ENCODE measurements around the gene TSPAN6.

The TSPAN6 gene, protein sequence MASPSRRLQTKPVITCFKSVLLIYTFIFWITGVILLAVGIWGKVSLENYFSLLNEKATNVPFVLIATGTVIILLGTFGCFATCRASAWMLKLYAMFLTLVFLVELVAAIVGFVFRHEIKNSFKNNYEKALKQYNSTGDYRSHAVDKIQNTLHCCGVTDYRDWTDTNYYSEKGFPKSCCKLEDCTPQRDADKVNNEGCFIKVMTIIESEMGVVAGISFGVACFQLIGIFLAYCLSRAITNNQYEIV

DNA sequence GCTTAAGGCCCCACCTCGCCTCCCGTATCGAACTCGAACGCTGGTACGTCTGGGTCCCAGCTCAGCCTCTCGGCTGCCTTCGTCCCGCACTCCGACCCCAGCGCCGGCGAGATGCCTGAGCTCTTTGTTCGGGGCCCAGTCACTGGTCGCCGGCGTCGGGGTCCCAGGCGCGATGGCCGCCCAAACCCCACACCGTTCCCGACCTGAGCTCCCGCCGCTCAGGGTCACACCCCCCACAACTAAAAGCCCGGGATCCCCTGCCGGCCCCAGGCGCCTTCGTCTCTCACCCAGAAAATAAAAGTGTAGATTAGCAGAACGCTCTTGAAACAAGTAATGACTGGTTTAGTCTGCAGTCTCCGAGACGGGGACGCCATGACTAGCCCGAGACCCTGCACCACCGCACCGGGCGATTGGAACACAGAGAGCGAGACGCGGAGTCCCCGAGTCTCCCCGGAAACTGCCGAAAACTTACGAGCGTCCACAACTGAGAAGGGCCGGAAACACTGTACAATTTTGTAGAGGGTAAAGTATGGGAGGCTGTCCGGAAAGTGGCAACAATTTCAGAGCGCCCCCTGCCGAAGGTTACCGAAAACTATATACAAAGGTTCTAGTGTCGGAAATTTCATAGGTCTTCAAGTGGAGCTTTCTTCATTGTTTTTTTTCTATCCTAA, at the start of gene TSPAN6:
TSS of gene TSPAN6 (minus strand) at position 486 of the 671 bp plus-strand sequence. CDS start at position 374, 112 bp downstream.
- DNase-seq = peak; percentile 73

DNA sequence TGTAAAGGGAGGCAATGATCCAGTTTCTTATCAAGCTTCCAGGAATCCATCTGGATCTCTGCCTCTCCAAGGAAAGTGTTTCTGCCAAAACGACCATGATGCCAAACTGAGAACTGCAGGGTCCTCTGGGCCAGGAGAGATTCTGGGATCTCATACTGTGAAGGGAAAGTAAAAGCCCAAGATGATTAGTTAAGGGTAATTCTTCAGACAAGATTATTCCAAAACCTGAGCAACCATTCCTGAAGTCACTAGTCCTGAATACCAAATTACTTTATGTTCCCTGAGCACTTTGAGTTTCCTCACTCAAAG, 49.3 kb upstream of the TSPAN6 start:
- DNase-seq = no peak

DNA sequence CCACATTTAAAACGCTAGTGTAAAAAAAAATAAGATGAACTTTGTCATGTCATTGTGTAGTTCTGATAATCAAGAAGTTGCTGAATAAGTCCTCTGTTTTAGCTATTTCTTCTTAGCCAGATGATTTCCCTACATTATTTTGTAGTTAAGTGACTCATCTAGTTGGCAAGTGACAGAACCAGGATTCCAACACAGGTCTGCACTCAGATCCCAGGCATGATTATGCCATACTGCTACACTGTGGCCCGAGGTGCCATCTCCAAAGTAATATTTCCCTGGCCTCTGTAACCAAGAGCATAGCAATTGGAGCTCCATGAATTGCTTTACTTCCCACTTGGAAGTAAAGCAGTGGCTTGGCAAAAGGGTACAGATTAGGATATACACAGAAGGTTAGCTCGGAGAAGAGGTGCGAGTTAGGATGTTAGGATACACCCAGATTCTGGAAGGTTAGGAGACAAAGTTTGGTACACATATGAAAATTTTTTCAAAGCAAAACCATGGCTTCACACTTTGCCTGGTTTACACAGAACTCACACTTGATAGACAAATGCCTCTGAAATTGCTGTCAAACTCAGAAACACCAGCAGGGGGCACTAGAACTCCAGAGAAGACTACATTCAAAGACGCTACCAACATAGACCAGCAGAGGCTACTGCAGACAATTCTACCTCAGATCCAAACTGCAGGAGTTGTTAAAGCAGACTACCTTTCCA, 48.8 kb upstream of the TSPAN6 start:
- peak; percentile 80 for DNase-seq

DNA sequence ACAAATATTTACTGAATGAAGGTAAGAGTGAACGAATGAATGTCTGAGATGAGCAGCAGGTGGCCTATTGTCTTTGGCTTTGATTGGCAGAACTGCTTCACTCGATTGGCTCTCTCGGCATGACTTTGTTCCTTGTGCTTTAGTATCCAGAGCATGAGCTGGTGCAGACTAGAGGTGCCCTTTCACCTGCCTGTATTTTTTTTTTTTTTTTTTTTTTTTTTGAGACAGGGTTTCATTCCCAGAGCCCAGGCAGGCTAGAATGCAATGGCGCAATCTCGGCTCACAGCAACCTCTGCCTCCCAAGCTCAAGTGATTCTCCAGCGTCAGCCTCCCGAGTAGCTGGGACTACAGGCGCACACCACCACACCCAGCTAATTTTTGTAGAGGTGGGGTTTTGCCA, 46.3 kb upstream of the TSPAN6 start:
- no peak for DNase-seq

DNA sequence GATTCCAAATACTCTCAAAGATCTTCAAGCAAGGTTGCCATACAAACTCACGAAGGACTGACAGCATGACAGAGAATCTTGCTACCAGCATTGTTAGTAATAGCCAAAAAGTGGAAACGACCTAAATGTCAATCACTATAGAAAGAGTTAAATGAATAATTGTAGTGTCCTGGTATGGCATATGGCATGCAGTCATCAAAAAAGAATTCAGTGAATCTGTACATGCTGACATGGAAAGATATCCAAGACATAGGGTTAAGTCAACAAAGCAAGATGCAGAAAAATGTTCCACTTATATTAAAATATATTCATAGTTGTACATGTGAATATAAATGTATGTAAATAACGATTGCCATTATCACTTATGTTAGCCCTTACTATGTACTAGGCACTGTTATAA, 45.0 kb upstream of the TSPAN6 start:
- no peak for DNase-seq

DNA sequence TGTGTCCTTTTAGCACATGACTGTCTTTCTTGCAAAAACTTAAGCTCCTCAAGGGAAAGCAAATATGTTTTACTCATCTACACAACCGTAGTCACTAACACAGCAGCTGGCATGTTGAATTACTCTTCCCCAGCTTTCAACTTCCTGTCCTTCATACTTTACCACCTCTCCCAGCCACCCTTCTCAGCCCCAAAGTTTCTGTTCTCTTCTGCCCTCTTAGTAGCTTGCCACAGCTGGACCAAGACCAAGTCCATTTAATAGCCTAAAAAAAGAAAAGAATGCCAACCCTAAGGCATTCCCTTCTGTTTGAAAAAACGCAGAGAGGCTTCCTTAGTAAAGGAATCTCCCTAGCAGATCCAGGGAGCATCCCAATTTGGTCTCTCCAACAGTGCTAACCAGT, 44.1 kb upstream of the TSPAN6 start:
- DNase-seq = no peak

DNA sequence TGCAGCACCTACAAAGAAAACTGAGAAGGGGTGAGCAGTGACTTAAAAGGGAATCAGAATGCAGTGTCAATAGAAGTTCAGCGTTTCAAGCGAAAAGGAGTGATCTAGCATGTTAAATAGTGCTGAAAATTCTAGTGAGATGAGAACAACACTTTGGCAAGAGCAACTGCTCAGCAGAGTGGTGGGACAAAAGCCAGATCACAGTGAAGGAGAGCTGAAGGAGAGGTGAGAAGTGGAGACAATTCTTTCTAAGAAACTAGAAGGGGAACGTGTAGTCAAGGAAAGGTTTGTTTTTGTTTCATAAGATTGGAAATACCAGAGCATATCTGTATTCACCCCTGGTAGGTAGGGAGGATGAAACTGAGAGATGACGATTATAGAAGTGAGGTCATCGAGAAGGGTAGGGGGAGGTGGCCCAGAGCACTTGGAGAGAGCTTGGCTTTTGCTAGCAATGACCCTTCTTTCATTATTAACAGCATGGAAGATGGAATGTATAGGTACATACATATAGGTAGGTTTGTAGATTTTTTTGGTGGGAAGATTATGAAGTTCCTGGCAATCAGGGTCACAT, 41.1 kb upstream of the TSPAN6 start:
- DNase-seq = no peak

DNA sequence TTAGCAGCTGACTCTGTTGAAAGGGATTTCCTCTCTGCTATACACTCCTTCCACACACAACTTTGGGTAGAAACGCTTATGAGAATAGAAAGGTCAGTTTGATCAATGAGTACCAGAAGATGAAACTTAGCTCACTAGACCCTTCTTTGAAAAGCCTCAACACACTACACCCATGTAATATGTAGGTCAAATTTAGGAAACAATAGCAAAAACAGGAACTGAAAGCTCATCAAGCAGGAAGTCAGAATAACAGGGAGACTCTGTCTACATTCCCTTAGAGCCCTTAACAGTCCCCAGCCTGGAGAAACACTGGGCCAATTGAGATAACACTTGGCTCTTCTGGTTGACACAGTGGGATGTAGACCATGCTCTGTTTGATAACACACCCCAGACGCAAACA, 38.1 kb upstream of the TSPAN6 start:
- DNase-seq = no peak

DNA sequence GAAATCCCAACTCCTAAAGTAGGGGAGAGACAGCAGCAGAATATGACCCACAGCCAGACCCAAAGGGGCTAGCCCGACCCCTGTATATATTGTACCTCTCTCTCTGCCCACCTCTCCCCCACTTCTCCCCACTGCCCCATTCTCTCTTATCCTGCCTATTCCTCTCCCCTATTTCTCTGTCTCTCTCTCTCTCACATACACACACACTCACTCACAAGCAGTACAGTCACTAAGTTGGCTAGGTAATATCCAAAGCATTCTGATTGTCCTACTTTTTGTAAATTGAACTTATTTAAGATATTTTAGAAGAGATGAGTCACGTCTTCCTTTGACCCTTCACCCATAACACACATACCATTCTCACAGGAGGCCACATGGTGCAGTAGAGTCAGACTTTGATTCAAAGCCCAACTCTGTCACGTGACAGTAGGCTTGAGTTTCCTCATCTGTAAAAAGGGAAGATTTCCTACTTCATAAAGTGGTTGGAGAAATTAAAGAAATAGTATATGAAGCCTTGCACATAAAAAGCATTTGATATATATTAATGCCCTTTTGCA, 36.9 kb upstream of the TSPAN6 start:
- DNase-seq = no peak

DNA sequence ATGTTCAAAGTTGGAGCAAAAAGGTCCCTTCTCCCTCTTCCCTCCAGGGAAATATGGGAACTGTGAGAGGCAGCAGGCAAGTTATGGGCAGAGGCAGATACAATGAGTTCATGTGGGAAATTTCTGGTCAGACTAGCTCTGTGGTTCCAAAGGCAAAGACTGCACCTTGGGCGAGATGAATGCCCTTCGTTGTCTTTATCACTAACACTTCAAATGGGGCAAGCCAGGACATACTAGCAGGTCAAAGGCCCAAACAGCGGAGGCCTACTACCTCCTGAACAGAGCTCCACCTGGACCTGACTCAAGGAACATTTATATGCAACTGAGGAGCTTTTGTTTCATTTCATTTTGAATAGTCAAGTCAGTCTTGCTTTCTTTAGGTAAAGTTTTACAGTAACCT, 36.4 kb upstream of the TSPAN6 start:
- no peak for DNase-seq

DNA sequence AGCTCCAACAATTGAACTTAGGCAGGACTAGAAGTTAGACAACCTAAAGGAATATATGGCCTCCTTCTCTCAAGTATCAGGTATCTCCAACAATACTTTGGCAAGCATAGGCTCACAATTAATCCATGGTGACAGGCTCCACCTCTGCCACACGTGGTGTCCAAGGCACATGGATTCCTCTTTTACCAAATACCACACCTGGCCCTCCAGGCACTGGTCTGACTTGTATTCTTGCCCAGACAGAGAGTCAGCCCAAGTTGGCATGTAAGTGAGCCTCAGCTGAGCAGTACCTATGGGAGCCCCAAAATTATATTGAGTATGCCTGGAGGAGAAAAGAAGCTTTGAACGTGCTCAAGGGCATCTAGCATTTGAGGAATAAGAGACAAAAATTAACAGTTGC, 27.0 kb upstream of the TSPAN6 start:
- no peak for DNase-seq

DNA sequence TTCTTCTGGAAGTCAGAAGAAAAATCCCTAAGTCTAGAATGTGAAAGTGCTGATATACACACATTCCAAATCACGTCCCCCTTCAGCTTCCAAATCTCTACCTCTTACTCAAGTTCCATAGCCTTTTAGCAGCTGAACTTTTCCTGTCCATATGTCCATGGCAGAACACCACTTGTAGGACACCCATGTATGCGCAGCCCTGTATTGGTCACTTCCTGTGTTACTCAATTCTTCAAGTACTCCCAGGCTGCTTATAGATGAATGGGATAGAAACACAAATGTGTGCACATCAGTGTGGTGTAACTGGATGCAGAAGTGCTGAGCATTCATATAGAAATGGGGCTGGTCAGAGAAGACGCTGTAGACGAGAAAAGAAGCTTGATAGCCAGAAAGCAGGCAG, 26.2 kb upstream of the TSPAN6 start:
- no peak for DNase-seq

DNA sequence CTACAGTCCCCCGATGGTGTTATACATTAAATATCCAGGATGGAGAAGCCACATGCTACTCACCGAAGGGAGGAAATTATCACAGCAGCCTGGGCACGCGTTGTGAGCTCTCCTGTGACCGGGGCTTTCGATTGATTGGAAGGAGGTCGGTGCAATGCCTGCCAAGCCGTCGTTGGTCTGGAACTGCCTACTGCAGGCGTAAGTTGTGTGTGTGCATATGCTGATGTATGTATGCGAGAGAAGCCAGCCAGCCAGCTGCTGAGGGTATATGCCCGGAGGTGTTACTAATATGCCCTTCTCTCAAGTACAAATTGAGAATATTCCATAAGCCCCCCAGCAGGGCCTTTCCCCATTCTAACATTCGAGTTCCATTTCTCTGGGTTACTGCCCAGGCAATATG, 25.6 kb upstream of the TSPAN6 start:
- no peak for DNase-seq

DNA sequence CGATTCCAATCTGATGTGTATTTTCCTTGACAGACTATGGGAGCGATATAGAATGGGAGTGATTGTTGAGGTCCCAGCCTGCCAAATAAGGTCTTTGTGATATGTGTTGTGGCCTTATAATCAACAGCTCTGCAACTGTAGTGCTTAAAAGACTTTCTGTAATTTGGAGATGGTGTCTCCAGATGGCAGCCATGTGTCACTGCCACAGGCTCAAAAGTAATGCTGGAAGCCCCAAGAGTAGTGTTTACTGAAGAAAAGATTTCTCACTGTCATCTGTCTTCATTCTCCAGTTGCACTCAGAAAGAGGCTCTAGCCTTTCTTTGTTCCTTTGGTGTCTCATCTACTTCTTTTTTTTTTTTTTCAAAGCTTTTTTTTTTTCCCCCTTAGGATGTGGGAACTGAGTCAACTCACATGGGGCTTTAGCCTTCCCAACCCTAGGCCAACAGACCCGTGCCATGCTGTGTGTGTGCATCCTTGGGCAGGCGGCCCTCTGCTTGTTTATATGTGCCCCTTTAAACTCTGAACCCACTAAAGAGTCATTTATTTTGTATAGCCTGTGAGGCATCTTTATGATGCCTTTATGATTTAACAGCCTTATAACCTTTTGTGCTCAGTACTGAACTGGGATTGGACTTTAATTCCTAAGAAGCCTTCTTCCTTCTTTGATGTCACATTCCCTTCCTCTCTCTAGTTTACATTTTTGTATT, 23.0 kb upstream of the TSPAN6 start:
- no peak for DNase-seq

DNA sequence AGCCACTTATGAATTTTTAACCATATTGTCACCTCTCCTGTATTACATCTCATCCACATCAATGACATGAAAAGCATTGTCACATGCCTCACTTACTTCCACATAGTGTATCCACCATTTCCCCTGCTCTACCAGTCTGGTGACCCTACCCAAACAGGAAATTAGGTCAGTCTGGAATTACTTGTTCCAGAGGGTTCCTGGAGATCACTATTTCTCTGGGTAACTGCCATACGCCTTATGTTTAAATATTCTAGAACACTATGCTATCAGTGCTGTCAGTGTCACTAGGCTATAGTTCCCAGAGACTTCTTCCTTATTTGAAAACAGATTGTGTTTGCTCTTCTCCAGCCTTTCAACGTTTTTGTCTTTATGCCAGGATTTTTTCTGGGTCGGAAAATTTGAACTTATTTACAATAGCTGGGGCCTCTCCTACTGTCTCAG, 22.4 kb upstream of the TSPAN6 start:
- DNase-seq = no peak

DNA sequence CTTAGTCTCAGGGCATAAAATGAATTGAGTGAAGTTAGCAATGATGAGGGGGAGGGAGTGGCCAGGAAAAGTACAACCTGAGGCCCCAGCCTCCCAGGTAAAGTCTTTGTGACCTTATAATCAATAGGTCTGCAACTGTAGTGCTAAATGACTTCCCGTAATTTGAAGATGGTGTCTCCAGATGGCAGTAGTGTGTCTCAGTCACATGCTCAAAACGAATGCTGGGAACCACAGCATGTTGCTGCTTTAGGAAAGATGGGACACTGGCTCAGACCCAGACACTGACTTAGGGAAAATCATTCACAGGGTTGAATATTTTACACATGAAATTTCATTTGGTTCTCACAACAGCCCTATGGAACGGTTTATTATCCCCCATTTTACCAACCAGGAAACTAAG, 17.7 kb upstream of the TSPAN6 start:
- peak; percentile 19 for DNase-seq

DNA sequence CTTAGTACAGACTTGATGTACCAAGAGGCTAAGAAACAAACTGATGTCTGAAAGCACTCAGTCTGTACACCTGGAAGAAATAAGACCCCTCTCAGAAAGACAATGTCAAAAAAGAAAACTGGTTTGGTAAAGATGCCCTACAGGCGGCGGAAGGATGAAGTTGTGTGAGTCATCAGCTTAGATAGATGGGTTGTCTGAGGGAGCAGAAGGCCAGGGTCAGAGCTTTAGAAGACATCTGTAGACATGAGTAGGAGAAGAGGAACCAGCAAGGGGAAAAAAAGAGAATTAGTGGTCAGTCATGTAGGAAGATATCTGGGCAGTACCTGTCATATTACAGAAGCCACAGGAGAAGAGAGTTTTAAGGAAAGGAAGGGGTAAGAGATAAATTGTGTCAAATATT, 15.7 kb upstream of the TSPAN6 start:
- DNase-seq = no peak

DNA sequence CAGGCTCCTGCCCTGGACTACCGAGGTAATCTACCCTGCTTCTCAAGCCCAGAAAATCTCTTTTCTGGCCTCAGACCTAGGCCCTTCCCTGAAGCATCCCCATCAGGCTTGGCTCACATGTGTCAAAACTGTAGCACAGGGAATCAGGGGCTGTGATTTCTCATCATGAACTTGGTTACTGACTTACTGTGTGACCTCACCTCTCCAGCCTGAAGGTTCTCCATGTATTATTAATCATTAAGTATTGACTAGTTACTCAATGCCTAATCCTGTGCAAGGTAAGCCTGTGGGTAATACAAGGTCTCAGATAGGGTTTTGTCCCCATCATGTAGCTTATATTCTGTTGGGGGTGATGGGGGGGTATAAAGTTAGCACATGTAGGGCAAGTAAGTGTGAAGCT, 14.2 kb upstream of the TSPAN6 start:
- DNase-seq = no peak

DNA sequence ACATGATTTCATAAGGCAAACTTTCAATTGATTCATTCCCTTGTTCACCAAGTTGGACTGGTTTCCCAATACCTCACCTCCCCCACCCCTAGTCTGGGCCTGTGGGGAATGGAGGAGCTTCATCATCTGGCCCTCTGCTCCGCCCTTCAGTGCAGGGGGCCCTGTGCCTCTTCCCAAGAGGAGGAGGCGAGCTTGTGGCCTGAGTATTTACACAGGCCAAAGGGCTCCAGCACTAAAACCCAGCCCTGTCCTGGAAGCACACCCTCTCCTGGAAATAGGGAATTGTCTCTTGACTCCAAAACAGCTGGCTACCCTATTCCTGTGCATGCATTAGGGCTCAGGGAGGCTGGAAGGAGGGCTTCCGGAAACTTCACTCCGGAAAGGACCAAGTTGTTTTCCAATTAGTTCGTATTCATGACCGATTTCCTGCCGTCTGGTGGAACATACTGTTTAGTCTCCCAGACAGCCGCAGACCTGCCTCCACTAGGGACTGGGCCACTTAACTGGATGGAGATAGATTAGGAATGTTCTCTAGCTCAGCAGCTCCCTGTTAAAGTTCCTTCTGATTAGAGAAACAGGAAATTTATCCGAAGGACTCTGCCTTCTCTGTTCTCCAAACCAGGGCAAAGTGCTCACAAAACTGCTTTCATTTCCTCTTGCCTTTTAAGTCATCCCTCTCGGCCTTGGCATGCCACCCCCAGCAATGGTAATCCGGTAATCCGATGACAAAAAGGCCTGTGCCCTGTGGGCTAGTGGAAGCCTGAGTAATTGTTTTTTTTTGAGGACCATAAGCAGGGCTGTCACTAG, 13.1 kb upstream of the TSPAN6 start:
- no peak for DNase-seq

DNA sequence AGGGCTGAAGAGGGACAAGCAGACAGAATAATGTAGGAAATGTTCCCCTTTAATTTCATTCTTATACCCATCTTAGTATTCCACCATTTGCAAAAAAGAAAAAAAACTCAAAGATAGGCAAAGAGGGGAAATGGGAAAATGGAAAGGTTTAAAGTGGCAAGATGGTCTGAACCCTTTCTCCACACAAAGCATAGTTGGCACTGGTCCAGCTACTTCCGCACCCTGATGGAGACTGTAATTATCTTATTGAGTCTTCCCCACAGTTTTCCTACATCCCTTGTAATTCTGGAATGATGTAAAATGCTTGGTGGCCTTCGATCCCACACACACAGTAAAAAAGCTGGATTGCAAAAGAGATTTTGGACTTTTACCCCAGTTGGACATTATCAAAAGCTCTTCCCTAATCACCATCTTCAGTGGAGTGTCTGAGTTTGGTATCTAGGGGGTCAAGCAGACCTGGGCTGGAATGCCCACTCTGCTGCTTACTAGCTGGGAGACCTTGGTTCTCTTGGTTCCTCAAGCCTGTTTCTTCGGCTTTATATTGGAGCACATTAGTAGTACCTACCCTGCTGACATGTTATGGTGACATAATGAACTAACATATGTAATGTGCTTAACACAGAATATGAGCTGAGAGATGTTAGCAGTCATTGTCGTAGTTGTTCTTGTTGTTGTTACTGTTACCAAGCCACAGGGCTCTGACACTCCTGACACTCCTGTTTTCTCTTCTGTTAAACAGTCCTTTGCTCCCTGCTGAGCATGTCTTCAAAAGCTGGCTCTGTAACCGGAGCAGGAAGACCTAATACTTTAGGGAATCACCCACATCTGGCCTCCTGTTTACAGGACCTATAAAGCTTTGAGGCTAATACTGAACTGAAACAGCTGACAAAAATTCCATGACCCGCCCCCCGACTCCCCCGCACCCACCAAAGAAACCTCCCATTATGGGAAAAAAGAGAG, 12.1 kb upstream of the TSPAN6 start:
- no peak for DNase-seq

DNA sequence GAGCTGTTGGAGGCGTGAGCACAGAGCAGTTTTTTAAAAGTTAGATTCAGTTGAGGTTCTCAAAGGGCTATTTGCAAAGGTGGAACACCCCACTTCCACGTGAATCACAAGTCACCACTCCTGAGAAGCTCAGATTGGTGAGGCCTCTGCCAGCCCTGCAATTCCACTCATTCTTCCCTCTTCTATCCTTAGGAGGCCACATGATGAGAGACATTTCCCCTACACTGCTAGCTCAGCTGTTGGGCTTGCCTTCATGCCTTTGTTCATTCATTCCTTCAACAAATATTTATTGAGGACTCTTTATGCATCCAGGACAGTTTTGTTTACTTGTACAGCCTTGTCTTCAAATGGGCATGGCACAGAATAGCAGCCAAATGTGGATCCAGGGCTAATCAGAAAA, 11.1 kb upstream of the TSPAN6 start:
- no peak for DNase-seq

Data from activated CD4-positive, alpha-beta T cell treated with anti-CD3 and anti-CD28 coated beads, Interleukin-10, Interleukin-2, amounts not matched to agents 100 ng/mL and 50 ng/mL, durations not matched to agents 16 hours and 8 hours (primary cell).